Regular cardiac myocyte (primary cell): Measurements from ENCODE around the gene HOMER2. TPM values are rescaled to one million over a fixed set of nuclear protein-coding genes. Genes with fewer than 3 reads are reported as not detected.

ENCODE experiments used
- total RNA-seq: library from RNA; depleted of rRNA; stranded (reverse); fragments of >200 nt; gene quantifications from 2 replicates; pipeline ENCODE4 v1.2.3, GENCODE V29; 2014

The HOMER2 gene
- 2.1 and 44.8 TPM in 2 replicates for total RNA-seq

DNA sequence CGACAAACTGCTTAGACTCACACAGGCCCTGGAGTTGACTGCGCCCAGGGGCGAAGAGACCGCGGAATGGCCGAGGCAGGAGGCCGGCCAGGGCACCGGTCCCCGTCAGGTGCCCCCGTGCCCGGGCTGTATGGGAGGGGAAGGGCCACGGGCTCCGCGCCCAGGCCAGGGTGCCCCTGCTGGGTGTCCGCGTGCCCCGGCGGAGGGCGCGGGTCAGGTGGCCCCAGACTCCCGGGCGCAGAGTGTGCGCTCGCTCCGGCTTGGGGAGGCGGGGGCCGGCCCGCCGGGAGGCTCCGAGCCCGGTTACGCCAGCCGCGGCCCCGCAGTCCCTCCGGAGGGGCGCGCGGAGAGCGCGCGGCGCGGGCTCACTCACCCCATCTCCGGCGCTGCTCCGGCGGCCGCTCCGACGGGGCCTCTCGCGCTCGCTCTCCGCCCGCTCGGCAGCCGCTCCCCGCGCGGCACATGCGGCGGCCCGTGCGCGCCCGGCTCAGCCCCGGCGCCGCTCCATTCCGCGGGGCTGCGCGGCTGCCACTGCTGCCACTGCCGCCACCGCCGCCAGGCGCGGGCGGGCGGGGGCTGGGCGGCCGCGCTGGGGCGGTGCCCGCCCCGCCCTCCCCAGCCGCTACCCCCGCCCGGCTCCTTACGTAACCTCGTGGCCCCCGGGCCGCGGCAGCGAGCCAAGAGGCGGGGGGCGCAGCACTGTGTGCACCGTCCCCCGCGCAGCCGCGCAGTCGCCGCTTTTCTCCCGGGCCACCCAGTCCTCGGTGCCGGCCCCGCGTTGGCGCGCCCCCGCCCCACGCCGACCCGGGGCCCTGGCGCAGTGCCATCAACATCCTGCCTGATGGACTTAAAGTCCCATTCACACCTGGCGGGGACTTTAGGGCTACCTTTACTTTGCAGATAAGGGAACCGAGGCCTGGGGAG, at the start of gene HOMER2:
TSS of gene HOMER2 (minus strand) at position 563 of the 924 bp plus-strand sequence. CDS start at position 378, 185 bp downstream.

GRCh38 chr15:82985688-82986441, 33.3 kb upstream of the HOMER2 start, which contains the start of gene RAMAC:
Gene RAMAC, plus strand, starts transcription at chr15:82986210. Its CDS starts 2,809 bp downstream, at chr15:82989019.

DNA sequence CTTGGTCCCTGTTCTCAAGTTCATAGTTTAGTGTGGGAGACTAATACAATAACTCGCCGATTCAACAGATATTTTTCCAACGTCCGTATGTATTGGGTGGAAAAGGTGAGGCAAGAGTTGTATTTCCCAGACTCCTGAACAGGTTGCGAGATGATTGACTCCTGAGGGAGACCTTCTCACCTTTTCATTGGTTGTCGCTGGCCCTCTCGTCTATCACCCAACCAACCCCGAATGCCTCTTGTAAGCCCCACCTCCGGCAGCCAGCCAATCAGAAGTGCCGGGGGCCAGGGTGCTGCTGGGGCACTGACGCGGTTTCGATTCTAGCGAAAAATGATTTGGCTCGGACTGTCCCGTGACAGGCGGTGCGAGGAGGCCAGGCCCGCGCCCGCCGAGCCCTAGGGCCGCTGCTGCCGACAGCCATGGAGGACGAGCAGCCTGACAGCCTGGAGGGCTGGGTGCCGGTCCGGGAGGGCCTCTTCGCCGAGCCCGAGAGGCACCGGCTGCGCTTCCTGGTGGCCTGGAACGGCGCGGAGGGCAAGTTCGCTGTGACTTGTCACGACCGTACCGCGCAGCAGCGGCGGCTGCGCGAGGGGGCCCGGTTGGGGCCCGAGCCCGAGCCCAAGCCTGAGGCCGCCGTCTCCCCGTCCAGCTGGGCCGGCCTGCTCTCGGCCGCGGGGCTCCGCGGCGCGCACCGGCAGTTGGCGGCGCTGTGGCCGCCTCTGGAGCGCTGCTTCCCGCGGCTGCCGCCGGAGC, 143.0 kb downstream of the HOMER2 start, which contains the start of gene WHAMM:
TSS of gene WHAMM (plus strand) at position 321 of the 753 bp plus-strand sequence. CDS start at position 420, 99 bp downstream.

DNA sequence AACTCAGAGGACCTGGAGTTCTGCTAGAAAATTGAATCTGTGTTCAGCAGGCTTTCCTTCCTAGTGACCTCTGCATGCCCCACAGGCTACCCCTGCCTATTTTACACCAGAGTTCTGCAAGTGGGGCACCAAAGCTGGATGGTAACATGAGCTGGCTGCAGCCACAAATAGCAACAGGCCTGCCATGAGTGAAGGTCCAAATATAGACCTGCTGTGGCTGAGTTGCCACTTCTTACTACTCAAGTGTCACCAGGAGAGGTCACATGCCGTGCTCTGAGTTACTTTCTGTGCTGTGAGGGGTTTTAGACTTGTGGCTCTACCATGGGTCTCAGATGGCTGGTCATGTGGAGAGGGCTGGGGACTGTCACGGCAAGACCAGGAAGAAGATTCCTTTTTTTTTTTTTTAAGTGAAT, 146.5 kb downstream of the HOMER2 start, which contains the start of gene FSD2:
TSS of gene FSD2 (minus strand) at position 76 of the 413 bp plus-strand sequence. CDS start 18,679 bp downstream, outside the sequence.

Other genes starting within 250 kb of the HOMER2 start
- gene AP3B2, start 242.8 kb downstream of the HOMER2 start, total RNA-seq = under 0.01 and 0.28 TPM in 2 replicates
- gene FSD2, start 146.7 kb downstream of the HOMER2 start, total RNA-seq = under 0.01 TPM in 1 of 2 replicates, not detected in the other
- 4.2 and 5.4 TPM in 2 replicates for gene WHAMM, start 143.1 kb downstream of the HOMER2 start, total RNA-seq
- gene RAMAC, start 33.5 kb upstream of the HOMER2 start, total RNA-seq = 35.1 and 36.6 TPM in 2 replicates
- 7.7 and 8.7 TPM in 2 replicates for gene C15orf40, start 58.9 kb upstream of the HOMER2 start, total RNA-seq
- 97.5 and 102 TPM in 2 replicates for gene BTBD1, start 114.5 kb upstream of the HOMER2 start, total RNA-seq
- 0.85 and 0.96 TPM in 2 replicates for gene TM6SF1, start 154.9 kb upstream of the HOMER2 start, total RNA-seq